ENCODE results near the gene COG4.

Gene COG4

DNA sequence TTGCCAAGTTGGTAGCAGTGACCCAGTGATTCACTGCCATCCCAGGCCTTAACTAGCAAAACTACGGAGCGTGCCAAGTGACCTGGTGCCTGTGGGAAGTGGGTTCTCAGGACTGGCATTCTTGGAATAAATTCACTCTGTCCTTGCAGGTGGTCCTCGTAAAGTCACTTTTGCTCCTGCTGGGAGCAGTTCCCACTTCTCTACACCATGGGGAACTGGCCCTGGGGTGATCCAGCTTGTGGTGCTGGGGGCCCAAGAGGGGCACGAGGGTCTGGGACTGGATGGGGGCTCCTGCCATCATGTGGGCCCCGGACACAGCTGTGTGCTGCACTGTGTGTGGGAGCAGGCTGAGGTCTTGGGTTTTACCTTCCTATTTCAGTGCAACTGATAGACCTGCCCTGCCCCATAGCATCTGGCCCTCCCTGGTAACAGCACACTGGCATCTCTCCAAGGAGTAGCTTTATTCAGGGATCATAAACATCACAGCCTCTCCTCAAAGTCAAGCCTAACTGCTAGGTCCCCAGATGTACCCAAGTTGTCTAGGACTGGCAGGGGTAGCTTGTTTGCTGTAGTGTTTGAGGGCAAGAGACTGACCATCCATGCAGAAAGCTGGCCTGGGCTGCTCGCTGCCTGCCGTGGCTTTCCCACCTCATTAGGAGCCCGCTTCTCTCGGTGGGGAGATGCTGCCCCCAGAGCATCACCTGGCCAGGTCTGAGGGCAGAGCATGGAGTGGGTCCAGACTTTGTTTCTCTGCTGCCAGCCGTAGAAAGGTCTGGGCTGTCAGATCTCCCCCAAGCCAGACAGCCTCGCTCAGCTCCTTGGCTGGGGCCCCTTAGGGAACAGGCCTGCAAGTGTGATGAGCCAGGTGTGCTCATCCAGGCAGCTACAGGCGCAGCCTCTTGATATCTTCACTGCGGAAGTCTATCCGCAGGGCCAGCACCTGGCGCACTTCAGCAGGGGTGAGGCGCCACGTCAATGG is 42.9 kb downstream of the COG4 start:
- DNase-seq, result no peak

DNA sequence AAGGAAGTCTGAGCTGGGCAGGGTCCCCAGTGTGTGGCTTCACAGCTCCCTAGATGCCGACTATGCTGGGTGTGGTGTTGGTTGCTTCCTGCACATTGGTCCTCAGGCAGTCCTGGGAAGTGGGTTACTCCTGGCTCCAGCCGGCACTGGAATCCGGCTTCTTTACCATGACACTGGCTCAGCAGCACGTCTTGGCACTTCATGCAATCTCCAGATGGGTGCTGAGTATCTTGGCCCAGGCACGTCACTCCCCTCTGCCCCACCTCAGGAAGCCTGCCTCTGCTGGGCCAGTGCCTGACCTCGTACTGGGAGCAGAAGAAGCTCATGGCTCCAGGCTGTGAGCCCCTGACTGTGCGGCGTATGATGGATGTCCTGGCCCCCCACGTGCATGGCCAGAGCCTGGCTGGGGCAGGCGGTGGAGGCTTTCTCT is 44.4 kb downstream of the COG4 start:
- DNase-seq, result no peak

DNA sequence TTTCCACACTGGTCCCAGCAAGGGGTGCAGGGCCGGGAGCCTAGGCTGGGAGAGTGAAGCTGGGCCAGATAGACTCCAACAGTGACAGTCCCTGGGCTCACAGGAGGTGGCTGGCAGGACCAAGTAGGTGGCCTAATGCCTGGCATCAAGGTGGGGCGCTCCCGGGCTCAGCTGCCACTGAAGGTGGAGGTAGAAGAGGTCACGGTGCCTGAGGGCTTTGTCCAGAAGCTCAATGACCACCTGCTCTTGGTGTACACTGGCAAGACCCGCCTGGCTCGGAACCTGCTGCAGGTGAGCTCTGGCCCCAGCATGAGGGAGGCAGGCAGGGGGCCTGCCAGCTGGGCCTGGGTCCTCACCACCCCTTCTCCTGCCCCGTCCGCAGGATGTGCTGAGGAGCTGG is 45.2 kb downstream of the COG4 start:
- no peak for DNase-seq

DNA sequence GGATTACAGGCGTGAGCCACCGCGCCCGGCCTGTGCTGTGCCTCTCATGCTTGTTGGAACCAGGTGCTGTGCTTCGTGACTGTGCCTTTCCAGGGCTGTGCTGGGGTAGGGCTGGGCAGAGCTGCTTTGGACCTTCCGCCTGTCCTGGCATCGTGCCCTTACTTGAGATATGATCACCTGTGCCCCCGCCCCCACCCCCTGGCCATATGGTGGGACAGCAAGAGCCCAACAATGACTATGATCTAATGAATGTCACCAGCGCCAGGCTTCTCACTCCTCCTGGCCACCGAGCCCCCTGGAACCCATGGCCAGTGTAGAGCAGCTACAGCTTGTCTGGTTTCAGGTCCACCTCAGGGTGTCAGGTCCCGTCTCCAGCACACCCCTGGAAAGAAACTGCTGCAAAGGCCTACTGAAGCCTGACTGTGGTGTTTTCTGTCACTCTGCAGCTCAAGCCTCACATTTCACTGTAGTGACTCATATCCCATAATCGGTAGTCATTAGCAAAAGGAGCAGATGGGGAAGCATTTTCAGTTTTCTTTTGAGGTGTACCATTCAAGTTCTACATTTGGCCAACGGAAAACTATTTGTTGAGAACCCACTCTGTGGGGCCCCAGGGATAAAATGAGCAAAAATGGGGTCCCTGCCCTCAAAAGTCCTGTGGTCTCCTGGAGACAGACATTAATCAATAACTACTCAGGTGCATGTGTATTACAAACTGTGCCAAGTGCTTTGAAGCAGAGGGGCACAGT is 46.9 kb downstream of the COG4 start:
- DNase-seq, result peak in 3 of 56 donors; percentile 4 to 17 (median 4)

GRCh38 chr16:70475054-70475871 is 48.1 kb downstream of the COG4 start:
- no peak for DNase-seq

GRCh38 chr16:70474320-70475053 is 48.9 kb downstream of the COG4 start:
- DNase-seq, result no peak

GRCh38 chr16:70473446-70474319 is 49.7 kb downstream of the COG4 start:
- no peak for DNase-seq

DNA sequence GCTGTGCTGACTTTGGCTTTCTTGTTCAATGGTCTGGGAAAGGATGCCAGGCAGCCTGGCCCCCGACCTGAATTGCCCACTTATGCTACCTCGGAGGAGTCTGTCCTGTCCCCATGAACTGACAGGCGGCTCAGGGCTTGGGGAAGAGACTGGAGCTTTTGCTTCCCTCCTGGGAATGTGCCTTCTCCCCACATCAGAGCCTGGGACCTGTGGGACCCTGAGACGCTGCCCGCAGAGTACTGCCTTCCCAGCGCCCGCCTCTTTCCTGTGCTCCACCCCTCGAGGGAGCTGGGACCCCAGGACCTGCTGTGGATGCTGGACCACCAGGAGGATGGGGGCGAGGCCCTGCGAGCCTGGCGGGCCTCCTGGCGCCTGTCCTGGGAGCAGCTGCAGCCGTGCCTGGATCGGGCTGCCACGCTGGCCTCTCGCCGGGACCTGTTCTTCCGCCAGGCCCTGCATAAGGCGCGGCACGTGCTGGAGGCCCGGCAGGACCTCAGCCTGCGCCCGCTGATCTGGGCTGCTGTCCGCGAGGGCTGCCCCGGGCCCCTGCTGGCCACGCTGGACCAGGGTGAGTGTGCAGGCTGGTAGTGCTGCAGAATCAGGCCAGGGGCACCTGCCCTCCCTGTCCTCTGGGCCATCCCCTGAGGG is 50.4 kb downstream of the COG4 start:
- DNase-seq, result no peak

GRCh38 chr16:70470927-70471341 is 52.4 kb downstream of the COG4 start:
- DNase-seq, result peak in 14 of 56 donors; percentile 8 to 57 (median 19)

DNA sequence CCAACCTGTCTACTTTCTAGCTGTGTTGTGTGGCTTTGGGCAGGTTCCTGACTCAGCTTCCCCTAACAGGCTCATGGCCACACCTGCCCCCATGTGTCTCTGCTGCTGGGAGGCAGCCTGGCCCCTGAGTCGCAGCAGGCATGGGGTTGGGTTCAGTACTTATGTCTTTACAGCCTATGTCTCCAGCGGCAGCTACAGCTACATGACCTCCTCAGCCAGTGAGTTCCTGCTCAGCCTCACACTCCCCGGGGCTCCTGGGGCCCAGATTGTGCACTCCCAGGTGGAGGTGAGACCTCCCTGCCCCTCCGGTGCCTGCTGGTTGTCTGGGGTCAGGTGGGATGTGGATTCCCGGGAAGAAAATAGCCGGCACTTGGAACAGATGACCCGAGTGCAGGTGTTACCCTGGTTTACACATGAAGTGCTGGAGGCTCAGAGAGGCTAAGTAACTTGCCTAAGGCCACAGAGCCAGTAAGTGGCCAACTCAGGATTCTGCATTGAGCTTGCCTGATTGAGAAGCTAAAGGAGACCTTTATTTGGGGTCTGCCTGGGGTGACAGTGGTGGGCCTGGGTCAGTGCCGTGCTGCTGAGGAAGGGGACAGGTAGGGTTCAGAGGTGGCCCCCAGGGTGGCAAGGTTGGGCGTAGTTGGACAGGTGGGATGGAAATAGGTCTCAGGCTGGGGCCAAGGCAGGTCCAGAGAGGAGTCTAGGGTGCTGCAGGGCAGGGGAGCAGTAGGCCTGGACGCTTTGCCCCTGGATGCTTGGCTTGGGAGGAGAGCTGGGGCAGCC is 53.0 kb downstream of the COG4 start:
- no peak for DNase-seq

- no peak for DNase-seq
Measured at GRCh38 chr16:70468776-70469525, 54.4 kb downstream of the COG4 start.

DNA sequence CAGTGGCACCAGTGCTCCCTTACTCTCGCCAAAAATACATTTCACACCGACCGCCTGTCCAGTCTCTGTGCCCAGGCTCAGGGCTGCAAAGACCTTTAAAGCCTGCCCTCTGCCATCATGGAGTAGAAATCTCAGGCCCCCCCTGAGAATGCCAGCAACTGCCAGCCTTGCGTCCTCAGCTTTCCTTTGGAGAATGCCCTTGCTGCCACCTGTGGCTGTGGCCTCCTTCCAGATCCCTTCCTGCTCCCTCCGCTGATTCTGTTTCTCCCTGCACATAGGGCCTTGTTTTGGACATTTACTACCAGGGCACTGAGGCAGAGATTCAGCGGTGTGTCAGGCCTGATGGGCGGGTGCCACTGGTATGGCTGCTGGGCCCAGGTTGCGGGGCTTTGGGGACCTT is 55.7 kb downstream of the COG4 start:
- DNase-seq, result no peak

- no peak for DNase-seq
Measured at GRCh38 chr16:70467113-70467512, 56.2 kb downstream of the COG4 start.

DNA sequence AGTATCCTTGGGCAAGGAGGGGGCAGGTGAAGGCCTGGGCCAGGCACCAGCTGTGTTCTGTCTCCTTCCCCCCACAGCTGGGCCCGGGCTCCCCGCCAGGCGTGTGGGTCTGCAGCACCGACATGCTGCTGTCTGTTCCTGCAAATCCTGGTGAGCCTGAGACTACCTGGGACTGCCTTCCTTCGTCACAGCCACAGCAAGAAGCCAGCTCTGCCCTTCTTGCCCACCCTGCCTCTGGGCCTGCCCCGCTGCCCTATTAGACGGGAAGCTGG is 56.6 kb downstream of the COG4 start:
- DNase-seq, result no peak

DNA sequence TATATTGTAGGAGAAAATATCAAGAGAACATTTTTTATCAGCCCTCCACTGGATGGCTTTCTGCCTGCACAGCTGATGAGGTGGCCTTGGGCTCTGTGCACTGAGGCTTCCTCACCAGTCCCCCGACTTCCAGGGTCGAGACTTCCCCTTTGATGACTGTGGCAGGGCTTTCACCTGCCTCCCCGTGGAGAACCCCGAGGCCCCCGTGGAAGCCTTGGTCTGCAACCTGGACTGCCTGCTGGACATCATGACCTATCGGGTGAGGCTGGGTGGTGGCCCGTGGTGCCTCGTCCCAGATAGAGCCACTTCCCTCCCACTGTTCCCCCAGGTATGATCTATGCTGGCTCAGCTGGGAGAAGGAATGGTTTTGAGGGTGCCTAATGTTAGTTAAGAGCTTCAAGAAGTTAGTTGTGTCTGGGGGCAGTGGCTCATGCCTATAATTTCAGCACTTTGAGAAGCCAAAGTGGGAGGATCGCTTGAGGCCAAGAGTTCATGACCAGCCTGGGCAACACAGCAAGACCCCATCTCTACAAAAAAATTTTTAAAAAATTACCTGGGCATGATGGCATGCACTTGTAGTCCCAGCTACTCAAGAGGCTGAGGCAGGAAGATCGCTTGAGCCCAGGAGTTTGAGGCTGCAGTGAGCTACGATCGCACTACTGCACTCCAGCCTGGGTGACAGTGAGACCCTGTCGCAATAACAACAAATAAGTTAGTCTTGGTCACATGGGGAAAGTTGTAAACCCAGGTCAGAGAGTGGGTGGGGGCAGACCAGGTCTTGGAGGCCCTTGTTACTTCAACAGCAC is 57.2 kb downstream of the COG4 start:
- no peak for DNase-seq

DNA sequence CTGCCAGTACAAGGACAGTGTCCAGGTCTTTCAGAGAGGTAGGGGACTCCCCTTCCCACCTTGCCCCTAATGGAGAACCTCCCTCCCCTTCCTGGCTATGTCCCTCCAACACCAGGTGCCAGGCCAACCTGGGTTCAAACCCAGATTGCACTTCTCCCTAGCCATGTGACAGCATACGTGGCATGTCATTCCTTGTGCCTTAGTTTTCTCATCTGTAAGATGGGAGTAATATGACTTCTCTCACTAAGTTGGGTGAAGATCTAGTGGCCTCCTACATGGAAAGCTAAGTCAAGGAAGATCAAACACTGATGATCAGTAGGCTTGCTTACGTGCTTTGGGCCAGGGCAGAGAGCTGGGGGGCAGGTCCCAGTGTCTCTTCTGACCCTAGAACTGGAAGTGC is 60.1 kb downstream of the COG4 start:
- DNase-seq, result no peak

DNA sequence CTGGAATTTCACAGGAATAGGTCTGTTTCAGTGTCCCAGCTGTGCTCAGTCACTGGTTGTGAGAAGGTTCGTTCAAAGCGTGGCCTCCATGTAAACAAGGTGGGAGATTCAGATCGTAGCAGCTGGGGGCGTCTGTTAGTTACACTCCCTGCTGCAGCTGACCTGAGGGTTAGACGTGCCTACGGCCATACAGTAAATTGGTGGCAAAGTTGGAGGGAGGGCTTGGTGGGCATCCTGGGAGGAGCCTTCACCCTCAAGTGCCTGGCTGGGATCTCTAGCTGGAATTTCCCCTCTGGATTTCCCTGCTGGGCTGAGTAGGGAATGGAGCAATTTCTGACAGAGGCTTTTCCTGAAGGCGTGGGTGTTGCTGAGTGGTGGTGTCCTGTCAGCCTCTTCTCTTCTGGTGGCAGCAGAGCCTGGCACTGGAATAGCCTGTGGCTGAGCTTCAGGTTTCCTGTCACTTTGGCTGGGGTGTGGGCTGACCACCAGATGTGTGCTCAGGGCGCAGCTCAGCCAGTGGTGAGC is 62.6 kb downstream of the COG4 start:
- no peak for DNase-seq

Data from amygdala (tissue), 56 donors.